ENCODE results near the gene PANX1.

The PANX1 gene

GRCh38 chr11:94224078-94224477 is 95.4 kb downstream of the PANX1 start:
- no peak for TF ChIP-seq CTCF (IDR thresholded peaks at IDR 0.05; ENCODE audit: insufficient read depth, low read length, poor library complexity, severe bottlenecking)

More at GRCh38 chr11:94224078-94224477, 95.4 kb downstream of the PANX1 start:
- no peak for DNase-seq (ENCODE audit: extremely low read depth, insufficient read length)
- Histone ChIP-seq H3K36me3 (ENCODE audit: control insufficient read depth, insufficient read depth, low read length) (no peaks in the 10 kb centered on the region), H3K4me3 (replicated peaks; ENCODE audit: low read depth, low read length) (no peak overlapping the region), H3K27me3 (replicated peaks; ENCODE audit: control insufficient read depth, insufficient read depth, low read length) (no peaks in the 10 kb centered on the region)

All from GM06990 (cell line).